Activated CD4-positive, alpha-beta memory T cell treated with anti-CD3 and anti-CD28 coated beads for 36 hours (primary cell): ENCODE data around the gene APCDD1L. TPM values are rescaled to one million over a fixed set of nuclear protein-coding genes. Genes with fewer than 3 reads are reported as not detected.
A peak's percentile ranks its signal among the peaks of the same experiment; 100 is the strongest.
"Not testable (repeated sequence)": the region's sequence is repeated elsewhere in the genome, so short reads cannot be mapped to it uniquely, and the experiment has no call there.

Source experiments
- CTCF ChIA-PET: fragments of 350-600 bp; sonication (Branson Sonifier 250); formaldehyde crosslinking; loops from one replicate; lab custom pipeline; 2021; ENCODE audit warnings: antibody characterized with exemption, inconsistent platforms; lab: Charles Lee
- POLR2A ChIA-PET: fragments of 350-600 bp; sonication (Branson Sonifier 250); formaldehyde crosslinking; loops from one replicate; lab custom pipeline; 2021; ENCODE audit warnings: antibody characterized with exemption; lab: Charles Lee
- DNase-seq: peaks from one replicate; pipeline ENCODE4 v3.0.0-alpha.2; 2020
- H3K27ac Mint-ChIP-seq: one replicate; pipeline ENCODE4 v1.8.0; 2021; ENCODE audit warnings: mixed read lengths
- H3K27me3 Mint-ChIP-seq: one replicate; pipeline ENCODE4 v1.8.0; 2021; ENCODE audit warnings: mixed read lengths
- H3K36me3 Mint-ChIP-seq: one replicate; pipeline ENCODE4 v1.8.0; 2021; ENCODE audit warnings: mixed read lengths
- H3K4me1 Mint-ChIP-seq: one replicate; pipeline ENCODE4 v1.8.0; 2021; ENCODE audit warnings: low read depth, mixed read lengths
- H3K4me3 Mint-ChIP-seq: one replicate; pipeline ENCODE4 v1.8.0; 2021; ENCODE audit warnings: mild to moderate bottlenecking, mixed read lengths
- H3K9me3 Mint-ChIP-seq: one replicate; pipeline ENCODE4 v1.8.0; 2021; ENCODE audit warnings: mixed read lengths
- intact Hi-C: fragments of 100-400 bp; cut with micrococcal nuclease; formaldehyde crosslinking; loops from one replicate; pipeline ENCODE4 v1.15.1; 2023
- total RNA-seq, 2 experiments: library from RNA; stranded (reverse); gene quantifications; one replicate each; pipeline ENCODE4 v1.2.3, GENCODE V29; 2021

The APCDD1L gene
- total RNA-seq, 2 experiments from 2014 or later, result not detected

- H3K27me3 Mint-ChIP-seq, H3K27ac Mint-ChIP-seq, H3K4me1 Mint-ChIP-seq, H3K36me3 Mint-ChIP-seq, H3K4me3 Mint-ChIP-seq, CTCF ChIA-PET, POLR2A ChIA-PET, intact Hi-C loops: not testable (repeated sequence)
- peaks cover 17% of the 10 kb centered on the region for H3K9me3 Mint-ChIP-seq
- peak; percentile 54 for DNase-seq
These were observed 26.8 kb upstream of the APCDD1L start for GRCh38 chr20:58542034-58542410.

GRCh38 chr20:58538752-58539151 is 23.6 kb upstream of the APCDD1L start:
- DNase-seq, result peak; percentile 18
- no peak overlapping the region for H3K27ac Mint-ChIP-seq
- H3K4me1 Mint-ChIP-seq, result no peaks in the 10 kb centered on the region
- ChIA-PET POLR2A (no interaction called here), CTCF (no interaction called here)
- intact Hi-C loops, result no loop called here
- H3K9me3 Mint-ChIP-seq, result peaks cover 17% of the 10 kb centered on the region
- H3K36me3 Mint-ChIP-seq, result no peaks in the 10 kb centered on the region
- peaks cover 6% of the 10 kb centered on the region for H3K27me3 Mint-ChIP-seq
- no peak overlapping the region for H3K4me3 Mint-ChIP-seq

GRCh38 chr20:58537831-58538230 is 22.6 kb upstream of the APCDD1L start:
- POLR2A ChIA-PET, result no interaction called here
- CTCF ChIA-PET, result no interaction called here
- Mint-ChIP-seq H3K4me3 (no peak overlapping the region), H3K27me3 (peaks cover 6% of the 10 kb centered on the region), H3K36me3 (no peaks in the 10 kb centered on the region), H3K27ac (no peak overlapping the region), H3K9me3 (peaks cover 22% of the 10 kb centered on the region), H3K4me1 (no peaks in the 10 kb centered on the region)
- intact Hi-C loops, result no loop called here
- DNase-seq, result no peak

GRCh38 chr20:58536289-58536688 is 21.1 kb upstream of the APCDD1L start:
- CTCF ChIA-PET, result no interaction called here
- Mint-ChIP-seq H3K36me3 (peaks cover 9% of the 10 kb centered on the region), H3K4me1 (no peaks in the 10 kb centered on the region), H3K9me3 (peaks cover 35% of the 10 kb centered on the region), H3K4me3 (no peak overlapping the region), H3K27me3 (peaks cover 6% of the 10 kb centered on the region), H3K27ac (no peak overlapping the region)
- POLR2A ChIA-PET, result no interaction called here
- DNase-seq, result no peak
- intact Hi-C loops, result no loop called here

- peaks cover 11% of the 10 kb centered on the region for H3K36me3 Mint-ChIP-seq
- H3K9me3 Mint-ChIP-seq, result peaks cover 35% of the 10 kb centered on the region
- H3K4me1 Mint-ChIP-seq, result no peaks in the 10 kb centered on the region
- POLR2A ChIA-PET, result no interaction called here
- no peak for DNase-seq
- no peaks in the 10 kb centered on the region for H3K27me3 Mint-ChIP-seq
- no peak overlapping the region for H3K27ac Mint-ChIP-seq
- H3K4me3 Mint-ChIP-seq, result no peak overlapping the region
- CTCF ChIA-PET, result no interaction called here
- intact Hi-C loops, result no loop called here
These were observed 16.5 kb upstream of the APCDD1L start for GRCh38 chr20:58531657-58532056.

GRCh38 chr20:58531063-58531462 is 15.9 kb upstream of the APCDD1L start:
- intact Hi-C loops, result no loop called here
- H3K4me1 Mint-ChIP-seq, result no peaks in the 10 kb centered on the region
- peaks cover 41% of the 10 kb centered on the region for H3K9me3 Mint-ChIP-seq
- H3K36me3 Mint-ChIP-seq, result peaks cover 11% of the 10 kb centered on the region
- no peak overlapping the region for H3K4me3 Mint-ChIP-seq
- CTCF ChIA-PET, result no interaction called here
- DNase-seq, result no peak
- H3K27me3 Mint-ChIP-seq, result no peaks in the 10 kb centered on the region
- POLR2A ChIA-PET, result no interaction called here
- no peak overlapping the region for H3K27ac Mint-ChIP-seq

GRCh38 chr20:58528412-58528811 is 13.2 kb upstream of the APCDD1L start:
- Mint-ChIP-seq H3K36me3 (peaks cover 11% of the 10 kb centered on the region), H3K4me1 (no peaks in the 10 kb centered on the region), H3K9me3 (peaks cover 46% of the 10 kb centered on the region), H3K27ac (no peak overlapping the region), H3K27me3 (no peaks in the 10 kb centered on the region), H3K4me3 (no peak overlapping the region)
- DNase-seq, result no peak
- CTCF ChIA-PET, result no interaction called here
- intact Hi-C loops, result no loop called here
- POLR2A ChIA-PET, result no interaction called here

- Mint-ChIP-seq H3K36me3 (peaks cover 3% of the 10 kb centered on the region), H3K27ac (no peak overlapping the region), H3K27me3 (no peaks in the 10 kb centered on the region), H3K9me3 (peaks cover 29% of the 10 kb centered on the region), H3K4me3 (no peak overlapping the region), H3K4me1 (no peaks in the 10 kb centered on the region)
- intact Hi-C loops, result no loop called here
- ChIA-PET POLR2A (interaction anchor here (0.6 kb wide), 1 partner anchor 85 kb away, joined by 3 read pairs; no protein-coding TSS in a partner anchor), CTCF (no interaction called here)
- no peak for DNase-seq
These were observed 11.2 kb upstream of the APCDD1L start for GRCh38 chr20:58526411-58526810.

- intact Hi-C loops, result no loop called here
- Mint-ChIP-seq H3K9me3 (peaks cover 19% of the 10 kb centered on the region), H3K27me3 (no peaks in the 10 kb centered on the region), H3K4me1 (no peaks in the 10 kb centered on the region), H3K4me3 (no peak overlapping the region), H3K27ac (no peak overlapping the region), H3K36me3 (peaks cover under 1% of the 10 kb centered on the region)
- CTCF ChIA-PET, result no interaction called here
- DNase-seq, result no peak
- POLR2A ChIA-PET, result no interaction called here
These were observed 9.6 kb upstream of the APCDD1L start for GRCh38 chr20:58524814-58525213.

GRCh38 chr20:58523971-58524315 is 8.7 kb upstream of the APCDD1L start:
- Mint-ChIP-seq H3K4me3 (no peak overlapping the region), H3K27ac (no peak overlapping the region), H3K36me3 (no peaks in the 10 kb centered on the region), H3K9me3 (peaks cover 17% of the 10 kb centered on the region), H3K4me1 (no peaks in the 10 kb centered on the region), H3K27me3 (no peaks in the 10 kb centered on the region)
- CTCF ChIA-PET, result no interaction called here
- intact Hi-C loops, result no loop called here
- POLR2A ChIA-PET, result no interaction called here
- no peak for DNase-seq

GRCh38 chr20:58523072-58523970 is 8.1 kb upstream of the APCDD1L start:
- intact Hi-C loops, result no loop called here
- Mint-ChIP-seq H3K27me3 (no peaks in the 10 kb centered on the region), H3K36me3 (no peaks in the 10 kb centered on the region), H3K27ac (no peak overlapping the region), H3K4me1 (no peaks in the 10 kb centered on the region), H3K4me3 (no peak overlapping the region), H3K9me3 (peaks cover 17% of the 10 kb centered on the region)
- CTCF ChIA-PET, result no interaction called here
- DNase-seq, result no peak
- POLR2A ChIA-PET, result no interaction called here

- DNase-seq, result no peak
- Mint-ChIP-seq H3K27ac (no peak overlapping the region), H3K9me3 (peaks cover 17% of the 10 kb centered on the region), H3K4me1 (no peaks in the 10 kb centered on the region), H3K4me3 (no peak overlapping the region), H3K36me3 (no peaks in the 10 kb centered on the region), H3K27me3 (no peaks in the 10 kb centered on the region)
- POLR2A ChIA-PET, result no interaction called here
- CTCF ChIA-PET, result no interaction called here
- intact Hi-C loops, result no loop called here
These were observed 7.5 kb upstream of the APCDD1L start for GRCh38 chr20:58522666-58523065.

- intact Hi-C loops, result no loop called here
- DNase-seq, result no peak
- H3K4me3 Mint-ChIP-seq, result no peak overlapping the region
- H3K4me1 Mint-ChIP-seq, result no peaks in the 10 kb centered on the region
- H3K27me3 Mint-ChIP-seq, result peaks cover 6% of the 10 kb centered on the region
- no peaks in the 10 kb centered on the region for H3K36me3 Mint-ChIP-seq
- H3K27ac Mint-ChIP-seq, result no peak overlapping the region
- ChIA-PET POLR2A (no interaction called here), CTCF (no interaction called here)
- peaks cover 11% of the 10 kb centered on the region for H3K9me3 Mint-ChIP-seq
These were observed 6.6 kb upstream of the APCDD1L start for GRCh38 chr20:58521763-58522162.
